GM12878 (cell line): ENCODE results near the gene GNB2. TPM values are rescaled to one million over a fixed set of nuclear protein-coding genes. Genes with fewer than 3 reads are reported as not detected.

Experiments used
- ATAC-seq: fragments of 200-7000 bp; cut with Tn5 transposase; 3 replicates; pipeline ENCODE4 v1.9.1; 2020; ENCODE audit warnings: mild to moderate bottlenecking, moderate library complexity
- BruUV-seq: library from RNA; stranded (reverse); fragments of 400-500 nt; replicated peaks from 2 replicates; lab custom pipeline; 2021; lab: Mats Ljungman, UMichigan
- CTCF ChIA-PET: fragments of 300-600 bp; sonication (Branson Sonifier 250); formaldehyde crosslinking; extraction: SDS; loops from one replicate; lab custom pipeline; 2021; ENCODE audit warnings: inconsistent platforms; lab: Yijun Ruan, JAX
- POLR2A ChIA-PET: fragments of 350-600 bp; formaldehyde crosslinking; extraction: SDS; loops from one replicate; lab custom pipeline; 2021; ENCODE audit warnings: inconsistent platforms; lab: Charles Lee
- RAD21 ChIA-PET: fragments of 300-600 bp; sonication (Branson Sonifier 250); formaldehyde crosslinking; loops from one replicate; lab custom pipeline; 2023; ENCODE audit warnings: antibody characterized with exemption; ENCODE audit not compliant: unreplicated experiment; lab: Charles Lee
- SMC1A ChIA-PET: fragments of 300-600 bp; sonication (Branson Sonifier 250); formaldehyde crosslinking; loops from one replicate; lab custom pipeline; 2023; ENCODE audit not compliant: unreplicated experiment, uncharacterized antibody; lab: Charles Lee
- DNase-seq: peaks from one replicate; pipeline ENCODE4 v3.0.0-alpha.2; 2011; ENCODE audit warnings: low read depth, low spot score
- FAIRE-seq: peaks from 3 replicates; lab custom pipeline; 2011; peaks lifted over from hg19 to GRCh38; lab: Jason Lieb, UNC
- H2AFZ ChIP-seq: 2 replicates; pipeline ENCODE4 v1.6.0; 2011; ENCODE audit warnings: low read depth, low read length, control low read depth; ENCODE audit not compliant: control insufficient read depth
- H3K27ac ChIP-seq: 2 replicates; pipeline ENCODE4 v1.5.1; 2011; ENCODE audit warnings: control low read depth; ENCODE audit not compliant: control insufficient read depth, insufficient read depth
- H3K27me3 ChIP-seq, 2 experiments: replicated peaks in 1 of 2; 2 replicates each; pipeline versions ENCODE4 v1.6.0 to v1.6.1; 2011; ENCODE audit warnings: low read length in 1 of 2; ENCODE audit not compliant: control insufficient read depth in 2 of 2, insufficient read depth in 2 of 2
- H3K36me3 ChIP-seq, 2 experiments: 2 replicates each; pipeline ENCODE4 v1.5.1; 2011; ENCODE audit warnings: low read length in 1 of 2; ENCODE audit not compliant: control insufficient read depth in 2 of 2, insufficient read depth in 2 of 2
- H3K4me1 ChIP-seq: 2 replicates; pipeline ENCODE4 v1.6.1; 2011; ENCODE audit warnings: mild to moderate bottlenecking, low read length, moderate library complexity, mixed read lengths; ENCODE audit not compliant: control insufficient read depth, insufficient read depth
- H3K4me2 ChIP-seq: 2 replicates; pipeline ENCODE4 v1.6.0; 2011; ENCODE audit warnings: control low read depth; ENCODE audit not compliant: control insufficient read depth, insufficient read depth
- H3K4me3 ChIP-seq: fragments of 200-600 bp; sonication (generic); 2 replicates; pipeline ENCODE4 v1.5.1; 2016
- H3K79me2 ChIP-seq: 2 replicates; pipeline ENCODE4 v1.6.0; 2011; ENCODE audit warnings: low read length; ENCODE audit not compliant: control insufficient read depth, insufficient read depth
- H3K9ac ChIP-seq: 2 replicates; pipeline ENCODE4 v1.8.0; 2011; ENCODE audit warnings: low read length, control low read depth, mixed read lengths; ENCODE audit not compliant: control insufficient read depth, insufficient read depth
- H3K9me3 ChIP-seq: replicated peaks from 3 replicates; pipeline ENCODE4 v1.5.1; 2011; ENCODE audit warnings: mild to moderate bottlenecking, low read length; ENCODE audit not compliant: control insufficient read depth, insufficient read depth
- H4K20me1 ChIP-seq: 2 replicates; pipeline ENCODE4 v1.6.0; 2011; ENCODE audit not compliant: control insufficient read depth, insufficient read depth
- CHD2 ChIP-seq: IDR thresholded peaks from 2 replicates; pipeline ENCODE4 v1.6.1; 2011; ENCODE audit warnings: low read depth, low read length, improper control_type of control experiment, borderline replicate concordance
- ELK1 ChIP-seq: IDR thresholded peaks from 2 replicates; pipeline ENCODE4 v1.6.1; 2012; ENCODE audit warnings: low read depth, low read length, improper control_type of control experiment
- EP300 ChIP-seq, 2 experiments: fragments of 150-350 bp in 1 of 2; IDR thresholded peaks; 2 replicates each; pipeline ENCODE4 v1.6.1; 2011 to 2012; ENCODE audit warnings: low read depth in 2 of 2, low read length in 2 of 2, borderline replicate concordance in 1 of 2, improper control_type of control experiment in 1 of 2, inconsistent platforms in 1 of 2; ENCODE audit not compliant: control insufficient read depth in 1 of 2
- MAX ChIP-seq: IDR thresholded peaks from 2 replicates; pipeline ENCODE4 v1.6.1; 2012; ENCODE audit warnings: low read depth, low read length, improper control_type of control experiment
- MEF2B ChIP-seq: fragments of 450-650 bp; IDR thresholded peaks from 2 replicates; pipeline ENCODE4 v1.6.1; 2018; ENCODE audit warnings: mild to moderate bottlenecking, moderate library complexity; ENCODE audit not compliant: partially characterized antibody, poor library complexity, severe bottlenecking
- RAD51 ChIP-seq: fragments of 450-650 bp; IDR thresholded peaks from 2 replicates; pipeline ENCODE4 v1.6.1; 2016; ENCODE audit warnings: moderate library complexity, mild to moderate bottlenecking, inconsistent platforms
- REST ChIP-seq: IDR thresholded peaks from 2 replicates; pipeline ENCODE4 v1.6.1; 2012; ENCODE audit warnings: mild to moderate bottlenecking, low read depth, low read length
- STAT1 ChIP-seq: fragments of 450-650 bp; conservative IDR thresholded peaks from 2 replicates; pipeline ENCODE4 v1.6.1; 2014; ENCODE audit warnings: antibody characterized with exemption, mild to moderate bottlenecking
- ZNF217 ChIP-seq: fragments of 450-650 bp; IDR thresholded peaks from 2 replicates; pipeline ENCODE4 v1.6.1; 2017; ENCODE audit warnings: antibody characterized with exemption, mild to moderate bottlenecking
- WGBS: methylation state at CpG from one replicate; pipeline ENCODE4 v1.1.6; 2016; ENCODE audit warnings: low lambda C conversion rate; ENCODE audit not compliant: insufficient replicate concordance, insufficient coverage; ENCODE audit errors: missing lambda C conversion rate; 5-methylcytosine and 5-hydroxymethylcytosine counted together
- in situ Hi-C: fragments of 300-500 bp; cut with MboI; formaldehyde crosslinking; loops from 9 replicates; pipeline ENCODE4 v1.14.3; 2018; ENCODE audit warnings: mixed read lengths
- intact Hi-C: fragments of 100-400 bp; cut with micrococcal nuclease; formaldehyde crosslinking; loops from one replicate; pipeline ENCODE4 v1.14.2; 2022; ENCODE audit not compliant: unreplicated experiment
- polyA plus RNA-seq, 11 experiments: library from polyadenylated mRNA; depleted of rRNA in 4 of 11; unstranded in 6 of 11; stranded (reverse) in 5 of 11; fragments of >200 nt; fragmentation: Nextera tagmentation in 4 of 11; fragmentation: Illumina TruSeq in 1 of 11; extraction: Ambion mirVana in 4 of 11; extraction: Trizol in 1 of 11; gene quantifications; 1 replicate in 1 of 11; 2 replicates in 10 of 11; pipeline versions ENCODE4 v1.2.1 to v1.2.3, GENCODE V29; 2011 to 2016; ENCODE audit warnings: inconsistent platforms in 2 of 11, missing spikeins in 2 of 11, low read depth in 1 of 11
- total RNA-seq, 4 experiments: library from RNA; depleted of rRNA in 3 of 4; stranded (reverse); fragments of >200 nt in 3 of 4; fragmentation: Illumina TruSeq in 1 of 4; extraction: Trizol in 1 of 4; gene quantifications; 2 replicates each; pipeline versions ENCODE4 v1.2.1 to v1.2.3, GENCODE V29; 2013 to 2021
- TF ChIP-seq, protein P1 (sequence below), 3 experiments: IDR thresholded peaks in 2 of 3; conservative IDR thresholded peaks in 1 of 3; 2 replicates each; pipeline ENCODE4 v1.5.1; 2011; ENCODE audit warnings: low read depth in 3 of 3, low read length in 3 of 3, mild to moderate bottlenecking in 3 of 3, control low read depth in 2 of 3, moderate library complexity in 2 of 3, inconsistent platforms in 1 of 3, mixed read lengths in 1 of 3; ENCODE audit not compliant: control insufficient read depth in 2 of 3, insufficient read depth in 1 of 3; ENCODE audit errors: extremely low read depth in 1 of 3

Gene GNB2
- total and polyA plus RNA-seq, 10 of the 15 experiments (the other 5 are each of a cell fraction or from before 2014, with no cell fraction given) = 0.35 to 175 (median 59.7) TPM

GRCh38 chr7:100627238-100627549, 46.3 kb upstream of the GNB2 start:
- Histone ChIP-seq H4K20me1 (no peaks in the 10 kb centered on the region), H3K27ac (no peak overlapping the region), H3K9ac (no peak overlapping the region; the same call in 1 of the 2 replicates), H3K27me3 (no peaks in the 10 kb centered on the region; a peak in 1 of 4 replicates), H3K4me2 (peak overlapping the region; percentile 48), H3K4me1 (peaks cover 7% of the 10 kb centered on the region), H3K9me3 (no peaks in the 10 kb centered on the region), H2AFZ (no peak overlapping the region), H3K79me2 (no peaks in the 10 kb centered on the region), H3K4me3 (peak overlapping the region; percentile 74; the same call in 1 of the 2 replicates), H3K36me3 (no peaks in the 10 kb centered on the region)
- TF ChIP-seq REST (no peak), STAT1 (no peak), ZNF217 (no peak), RAD51 (no peak), MEF2B (no peak), MAX (no peak), CHD2 (no peak), ELK1 (no peak), EP300 (IDR thresholded peaks at IDR 0.05; ENCODE audit: borderline replicate concordance in 1 of 2, control insufficient read depth in 1 of 2, low read depth in 2 of 2, low read length in 2 of 2) (no peak)
- TF ChIP-seq, protein P1, sequence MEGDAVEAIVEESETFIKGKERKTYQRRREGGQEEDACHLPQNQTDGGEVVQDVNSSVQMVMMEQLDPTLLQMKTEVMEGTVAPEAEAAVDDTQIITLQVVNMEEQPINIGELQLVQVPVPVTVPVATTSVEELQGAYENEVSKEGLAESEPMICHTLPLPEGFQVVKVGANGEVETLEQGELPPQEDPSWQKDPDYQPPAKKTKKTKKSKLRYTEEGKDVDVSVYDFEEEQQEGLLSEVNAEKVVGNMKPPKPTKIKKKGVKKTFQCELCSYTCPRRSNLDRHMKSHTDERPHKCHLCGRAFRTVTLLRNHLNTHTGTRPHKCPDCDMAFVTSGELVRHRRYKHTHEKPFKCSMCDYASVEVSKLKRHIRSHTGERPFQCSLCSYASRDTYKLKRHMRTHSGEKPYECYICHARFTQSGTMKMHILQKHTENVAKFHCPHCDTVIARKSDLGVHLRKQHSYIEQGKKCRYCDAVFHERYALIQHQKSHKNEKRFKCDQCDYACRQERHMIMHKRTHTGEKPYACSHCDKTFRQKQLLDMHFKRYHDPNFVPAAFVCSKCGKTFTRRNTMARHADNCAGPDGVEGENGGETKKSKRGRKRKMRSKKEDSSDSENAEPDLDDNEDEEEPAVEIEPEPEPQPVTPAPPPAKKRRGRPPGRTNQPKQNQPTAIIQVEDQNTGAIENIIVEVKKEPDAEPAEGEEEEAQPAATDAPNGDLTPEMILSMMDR (IDR thresholded peaks at IDR 0.05 in 2 of 3, conservative IDR thresholded peaks at IDR 0.05 in 1 of 3; ENCODE audit: control insufficient read depth in 2 of 3, extremely low read depth in 1 of 3, insufficient read depth in 1 of 3, low read depth in 3 of 3, low read length in 3 of 3) = no peak
- WGBS = 97% methylated on average over 21 of the region's 21 CpGs
- in situ Hi-C loops (no loop called here), intact Hi-C loops (no loop called here)
- SMC1A ChIA-PET = interaction anchor here (2.1 kb wide), 1 partner anchor 14 kb away, joined by 6 read pairs; the partner anchor contains the start of gene MOSPD3
- CTCF ChIA-PET = no interaction called here
- DNase-seq = no peak
- no peak for ATAC-seq
- POLR2A ChIA-PET = no interaction called here
- FAIRE-seq = no peak
- no TSS peak for BruUV-seq
- RAD21 ChIA-PET = no interaction called here
